Fibroblast of pulmonary artery (primary cell): ENCODE measurements around the gene CPT1A.

Source experiments
- DNase-seq: peaks from one replicate; pipeline ENCODE4 v3.0.0-alpha.2; 2010; ENCODE audit warnings: low read depth
- H3K4me3 ChIP-seq: replicated peaks from 2 replicates; pipeline ENCODE4 v1.5.1; 2011; ENCODE audit warnings: low read depth, mild to moderate bottlenecking, control low read depth, low read length, moderate library complexity
- CTCF ChIP-seq: IDR thresholded peaks from 2 replicates; pipeline ENCODE4 v1.5.1; 2011; ENCODE audit warnings: mild to moderate bottlenecking, control low read depth, low read length, inconsistent platforms; ENCODE audit errors: missing control alignments

The CPT1A gene

DNA sequence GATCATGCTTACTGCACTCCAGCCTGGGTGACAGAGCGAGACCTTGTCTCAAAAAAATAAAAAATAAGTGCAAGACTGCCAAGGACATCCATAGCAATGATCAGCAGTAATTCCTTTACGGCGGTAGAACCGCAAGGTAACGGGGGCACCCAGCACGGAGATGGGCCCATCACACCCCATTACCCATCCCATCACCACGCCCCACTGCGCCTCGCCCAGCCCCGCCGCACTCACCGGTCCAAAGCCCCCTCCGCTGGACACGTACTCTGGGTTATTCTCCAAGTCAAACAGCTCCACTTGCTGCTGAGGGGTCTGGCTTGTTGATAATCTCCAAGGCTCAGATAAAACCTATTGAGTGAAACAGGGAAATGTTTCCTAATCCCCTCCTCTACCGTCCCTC, 81.7 kb downstream of the CPT1A start:
- no peak for TF ChIP-seq CTCF
- no peak for DNase-seq
- no peak overlapping the region for H3K4me3 ChIP-seq

DNA sequence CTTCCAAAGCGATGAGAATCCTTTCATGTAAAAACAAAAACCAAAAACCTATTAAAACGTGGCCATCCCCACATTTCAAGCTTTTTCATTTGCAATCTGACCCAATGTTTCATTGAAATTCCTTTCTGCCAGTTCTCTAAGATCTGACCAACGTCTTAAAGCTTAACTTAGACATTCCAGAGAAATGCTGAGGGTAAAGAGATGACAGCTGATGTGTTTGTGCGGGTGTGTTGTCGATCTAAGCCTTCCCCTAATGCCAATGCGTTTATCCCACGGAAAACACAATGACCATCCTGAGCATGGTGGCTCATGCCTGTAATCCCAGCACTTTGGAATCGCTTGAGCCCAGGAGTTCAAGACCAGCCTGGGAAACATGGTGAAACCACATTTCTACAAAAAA, 84.0 kb downstream of the CPT1A start:
- DNase-seq, result no peak
- no peak for TF ChIP-seq CTCF
- no peak overlapping the region for H3K4me3 ChIP-seq

GRCh38 chr11:68756171-68756766, 85.4 kb downstream of the CPT1A start:
- DNase-seq, result no peak
- H3K4me3 ChIP-seq, result no peak overlapping the region
- TF ChIP-seq CTCF, result no peak

DNA sequence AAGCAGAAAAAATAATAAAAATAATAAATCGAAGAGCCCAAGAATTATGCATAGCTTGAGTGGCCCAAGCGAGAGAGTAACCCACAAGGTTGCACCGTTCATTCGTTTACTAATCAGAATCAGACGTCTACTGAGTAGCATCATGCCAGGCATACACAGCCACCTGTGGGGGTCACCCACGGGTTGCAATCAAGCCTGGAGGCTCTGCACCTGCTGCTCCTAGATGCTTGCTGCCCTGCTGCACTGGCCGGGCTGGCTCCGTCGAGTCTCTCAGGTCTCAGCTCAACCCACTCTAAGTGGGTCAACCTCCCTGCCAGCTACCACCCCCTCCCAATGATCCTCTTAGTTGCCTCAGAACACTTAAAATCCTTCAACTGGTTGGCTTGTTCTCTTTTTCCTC, 88.4 kb downstream of the CPT1A start:
- TF ChIP-seq CTCF, result no peak
- no peak for DNase-seq
- H3K4me3 ChIP-seq, result no peak overlapping the region

DNA sequence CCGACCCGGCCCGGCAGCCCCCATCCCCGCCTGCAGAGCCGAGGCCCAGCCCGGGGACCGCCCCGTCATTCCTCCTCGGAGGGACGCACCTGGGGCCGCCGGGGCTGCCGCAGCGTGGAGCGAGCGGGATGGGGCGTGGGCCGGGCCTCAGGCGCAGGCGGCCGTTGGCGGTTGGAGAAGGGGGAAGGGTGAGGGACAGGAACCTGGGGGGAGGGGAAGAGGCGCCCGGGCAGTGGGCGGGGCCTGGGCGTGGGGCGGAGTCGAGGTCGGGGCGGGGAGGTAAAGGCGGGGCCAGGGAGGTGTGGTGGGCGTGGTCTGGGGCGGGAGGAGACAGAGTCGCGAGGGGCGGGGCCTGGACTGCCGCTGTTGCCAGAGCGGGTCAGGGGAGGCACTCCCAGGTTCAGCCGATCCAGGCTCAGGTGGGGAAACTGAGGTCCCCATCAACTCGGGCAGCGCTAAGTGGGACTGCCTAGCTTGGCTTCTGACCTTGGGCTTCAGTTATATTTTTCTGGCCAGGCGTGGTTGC, 90.3 kb downstream of the CPT1A start, which contains the start of gene TESMIN:
TESMIN (minus strand) TSS at position 190 of the 526 bp plus-strand sequence. CDS start 860 bp downstream, outside the sequence.
- DNase-seq, result peak; percentile 74
- no peak for TF ChIP-seq CTCF
- H3K4me3 ChIP-seq, result peak within 1 kb of the TSS; percentile 29

- TF ChIP-seq CTCF, result no peak
- H3K4me3 ChIP-seq, result peak overlapping the region; percentile 29
- no peak for DNase-seq
Measured at GRCh38 chr11:68751004-68751325, 90.8 kb downstream of the CPT1A start.
